HG02678 (cell line): ENCODE data around the gene DBT.
"Not testable (repeated sequence)": the region's sequence is repeated elsewhere in the genome, so short reads cannot be mapped to it uniquely, and the experiment has no call there.

ENCODE experiments used
- ATAC-seq: cut with Tn5 transposase; IDR thresholded peaks from one replicate; pipeline ENCODE4 v1.9.1; 2021; ENCODE audit warnings: mild to moderate bottlenecking, moderate library complexity; ENCODE audit not compliant: unreplicated experiment

Gene DBT

DNA sequence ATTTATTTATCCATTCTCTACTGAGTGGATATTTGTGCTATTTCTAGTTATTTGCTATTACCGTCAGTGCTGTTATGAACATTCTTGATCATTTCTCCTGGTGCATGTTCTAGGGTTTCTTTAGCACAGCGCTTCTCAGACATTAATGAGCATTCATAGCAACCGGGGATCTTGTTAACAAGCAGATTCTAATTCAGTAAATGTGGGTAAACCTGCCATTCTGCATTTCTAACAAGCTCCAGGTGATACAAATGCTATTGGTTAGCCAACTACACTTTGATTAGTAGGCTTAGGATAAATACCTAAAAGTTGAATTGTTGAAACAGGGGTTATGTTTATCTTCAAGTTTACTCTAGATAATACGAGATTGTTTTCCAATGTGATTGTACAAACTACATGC is 3.3 kb upstream of the DBT start:
- ATAC-seq: no peak

DNA sequence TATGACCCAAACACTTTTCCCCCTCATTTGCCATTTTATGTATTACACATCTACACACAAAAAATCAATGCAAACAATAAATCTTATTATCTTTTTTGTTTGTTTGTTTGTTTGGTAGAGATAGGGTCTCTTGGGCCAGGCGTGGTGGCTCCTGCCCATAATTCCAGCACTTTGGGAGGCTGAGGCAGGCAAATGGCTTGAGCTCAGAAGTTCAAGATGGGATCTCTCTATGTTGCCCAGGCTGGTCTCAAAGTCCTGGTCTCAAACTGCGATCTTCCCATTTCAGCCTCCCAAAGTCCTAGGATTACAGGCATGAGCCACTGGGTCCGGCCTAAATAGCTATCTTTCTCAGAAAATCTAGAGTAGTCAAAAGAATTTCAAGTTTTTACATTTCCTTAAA is 1.2 kb upstream of the DBT start:
- ATAC-seq: no peak

DNA sequence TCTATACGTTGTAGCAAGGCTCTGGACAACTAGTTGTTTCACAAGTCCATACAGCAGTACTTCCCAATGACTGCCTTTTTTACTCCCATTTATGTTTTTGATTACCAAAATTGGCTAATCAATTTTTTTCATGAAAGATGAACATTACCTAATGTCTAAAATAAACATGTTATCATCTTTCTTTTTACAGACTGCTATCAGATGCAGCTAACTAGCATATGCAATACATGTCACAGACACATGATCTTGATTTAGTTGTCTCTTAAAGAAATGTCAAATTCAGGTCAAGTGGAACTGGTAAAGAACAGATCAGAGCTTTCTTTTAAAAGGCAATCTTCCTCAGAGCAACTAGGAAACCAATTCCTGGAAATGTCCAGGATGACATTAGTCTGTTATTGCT is 630 bp upstream of the DBT start:
- no peak for ATAC-seq

DNA sequence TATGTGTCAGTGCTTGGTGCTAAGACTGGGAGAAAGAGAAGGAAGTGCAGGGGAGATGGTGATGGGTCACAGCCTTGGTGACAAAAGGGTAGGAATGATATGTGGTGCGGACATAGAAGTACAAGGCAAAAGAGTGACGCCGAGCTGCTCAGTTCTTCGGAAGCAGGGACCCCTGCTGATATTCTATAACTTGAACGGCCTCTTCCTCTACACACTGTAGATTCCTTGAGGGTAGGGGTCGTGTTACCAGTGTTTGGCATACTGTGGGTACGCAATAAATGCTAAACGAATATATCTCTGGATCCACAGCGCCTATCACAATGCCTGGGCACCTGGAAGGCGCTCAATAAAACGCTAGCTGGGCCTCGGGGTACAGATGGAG is 488 bp downstream of the DBT start:
- ATAC-seq: no peak

DNA sequence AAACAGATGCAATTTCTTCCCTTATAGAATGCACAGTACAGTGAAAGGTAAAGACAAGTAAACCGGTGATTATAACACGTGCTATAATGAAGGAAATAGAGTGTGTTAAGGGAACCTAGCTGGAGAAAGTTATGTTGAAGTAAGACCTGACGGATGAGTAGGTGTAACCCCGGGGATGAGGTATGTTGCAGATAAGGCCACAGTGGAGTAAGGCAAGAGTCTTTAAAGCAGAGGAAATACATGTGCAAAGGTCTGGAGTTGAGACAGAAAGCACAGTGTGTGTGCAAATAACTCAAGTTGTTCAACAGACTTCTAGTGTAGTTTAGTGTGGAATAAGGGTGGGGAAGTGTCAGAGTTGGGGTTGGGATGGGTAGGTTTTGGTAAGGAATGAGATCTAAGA is 2.9 kb downstream of the DBT start:
- ATAC-seq: no peak

DNA sequence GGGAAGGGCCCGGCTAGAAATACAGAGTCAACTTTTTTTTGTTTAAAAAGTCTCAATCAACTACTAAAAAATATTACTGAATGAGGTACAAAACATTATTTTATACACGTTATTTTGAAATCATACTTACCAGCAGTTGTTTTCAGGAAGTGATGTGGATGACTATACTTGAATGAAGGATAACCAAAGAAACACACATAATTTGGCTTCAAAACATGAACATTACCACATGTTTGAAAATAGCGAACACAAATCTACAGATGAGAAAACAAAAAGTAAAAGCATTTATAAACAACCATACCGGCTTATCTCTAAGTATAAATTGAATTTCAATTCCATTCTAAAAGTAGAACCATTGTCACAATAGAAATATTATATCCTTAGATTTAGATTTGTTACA is 9.0 kb downstream of the DBT start:
- no peak for ATAC-seq

DNA sequence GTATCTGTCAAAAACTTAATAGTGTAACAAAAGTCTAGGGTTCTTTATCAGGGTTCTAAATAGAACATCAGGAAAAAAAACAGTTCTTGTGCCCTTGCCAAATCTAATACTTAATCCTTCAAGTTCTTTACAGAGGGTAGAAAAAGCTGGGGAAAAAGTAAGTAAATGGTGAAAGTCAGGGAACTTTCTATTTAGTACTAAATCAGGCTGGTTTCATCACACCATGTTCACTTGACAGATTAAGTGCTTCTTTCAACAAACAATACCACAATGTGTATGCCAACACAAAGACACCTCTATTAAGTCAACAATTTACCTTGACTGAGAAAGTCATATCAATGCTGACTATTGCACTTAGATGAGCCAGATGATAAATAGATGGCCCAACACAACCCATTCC is 9.7 kb downstream of the DBT start:
- ATAC-seq: no peak

DNA sequence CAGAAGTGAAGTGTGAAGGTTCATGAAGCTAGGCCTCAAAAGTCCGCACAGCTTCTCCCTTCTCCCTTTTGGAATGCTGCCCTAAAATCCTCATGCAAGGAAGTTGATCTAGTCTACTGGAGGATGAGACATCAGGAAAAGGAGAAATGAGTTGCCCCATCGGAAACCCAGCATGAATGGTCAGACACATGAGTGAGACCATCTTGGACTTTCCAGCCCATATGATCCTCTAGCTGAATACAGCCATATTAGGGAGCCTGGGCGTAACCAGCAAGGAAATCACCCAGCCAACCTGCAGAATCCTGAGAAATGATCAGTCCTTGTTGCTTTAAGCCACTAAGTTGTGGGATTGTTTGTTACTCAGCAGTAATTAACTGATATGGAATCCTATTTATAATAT is 12.5 kb downstream of the DBT start:
- no peak for ATAC-seq

DNA sequence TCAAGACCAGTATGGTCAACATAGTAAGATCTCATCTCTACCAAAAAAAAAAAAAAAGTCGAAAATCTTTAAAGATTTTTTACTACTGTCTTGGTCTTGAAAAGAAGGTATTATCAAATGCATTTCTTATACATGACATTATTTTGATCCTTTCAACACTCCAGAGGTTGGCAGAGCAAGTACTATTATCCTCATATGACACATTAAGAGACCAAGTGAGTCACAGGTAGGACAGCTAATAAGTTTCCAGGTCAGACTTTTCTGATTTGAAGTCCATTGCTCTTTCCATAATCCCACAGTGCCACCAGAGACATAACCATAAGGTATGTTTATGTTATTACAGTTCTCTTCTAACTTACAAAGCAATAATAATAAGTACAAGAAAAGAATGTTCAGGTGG is 15.2 kb downstream of the DBT start:
- ATAC-seq: no peak

DNA sequence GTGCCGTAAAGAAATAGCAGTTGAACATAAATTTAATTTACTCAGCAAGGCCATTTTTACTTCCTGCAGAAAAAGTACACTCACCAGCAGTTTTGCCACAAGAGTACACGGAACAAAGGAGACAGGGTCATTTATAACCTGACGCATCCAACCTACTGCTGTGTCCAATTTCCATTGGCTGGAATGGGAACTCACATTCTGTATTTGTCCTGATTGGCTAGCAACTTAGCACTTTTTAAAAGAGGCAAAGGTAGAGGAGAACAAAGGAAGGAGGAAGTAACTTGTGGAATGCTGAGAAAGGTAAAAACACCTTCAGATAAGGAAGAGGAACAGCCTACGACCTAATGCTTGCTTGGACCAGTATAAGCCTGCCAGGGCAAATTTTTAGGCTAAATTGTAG is 16.1 kb downstream of the DBT start:
- ATAC-seq: not testable (repeated sequence)

DNA sequence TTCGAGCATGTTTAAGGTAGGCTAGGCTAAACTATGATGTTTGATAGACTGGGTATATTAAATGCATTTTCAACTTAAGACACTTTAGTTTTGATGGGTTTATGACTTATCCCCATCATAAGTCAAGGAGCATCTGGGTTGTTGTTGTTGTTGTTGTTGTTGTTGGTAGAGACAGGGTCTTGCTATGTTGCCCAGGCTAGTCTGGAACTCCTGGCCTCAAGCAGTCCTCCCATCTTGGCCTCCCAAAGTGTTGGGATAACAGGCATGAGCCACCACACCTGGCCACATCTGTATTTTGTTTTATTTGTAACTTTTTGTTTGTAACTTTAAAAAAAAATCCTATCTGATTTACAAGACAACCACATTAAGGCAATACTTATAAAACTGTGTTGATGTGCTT is 17.5 kb downstream of the DBT start:
- no peak for ATAC-seq

DNA sequence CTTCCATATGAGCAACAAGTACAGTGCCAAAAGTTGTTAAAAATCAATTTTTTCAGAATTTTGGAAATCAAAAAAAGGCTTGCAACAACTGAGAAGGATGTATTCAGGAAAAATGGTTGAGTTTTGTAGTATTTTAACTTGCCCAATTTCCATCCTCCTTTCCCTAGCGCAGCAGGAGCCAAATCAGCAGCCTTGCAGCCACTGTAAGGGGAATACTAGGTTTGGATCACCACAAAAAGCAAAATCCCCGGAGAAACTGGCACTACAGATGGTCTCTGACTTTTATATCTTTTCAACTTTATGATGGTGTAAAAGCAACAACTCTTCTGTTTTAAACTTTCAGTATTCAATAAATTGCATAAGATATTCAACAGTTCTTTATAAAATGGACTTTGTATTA is 17.9 kb downstream of the DBT start:
- ATAC-seq: no peak

DNA sequence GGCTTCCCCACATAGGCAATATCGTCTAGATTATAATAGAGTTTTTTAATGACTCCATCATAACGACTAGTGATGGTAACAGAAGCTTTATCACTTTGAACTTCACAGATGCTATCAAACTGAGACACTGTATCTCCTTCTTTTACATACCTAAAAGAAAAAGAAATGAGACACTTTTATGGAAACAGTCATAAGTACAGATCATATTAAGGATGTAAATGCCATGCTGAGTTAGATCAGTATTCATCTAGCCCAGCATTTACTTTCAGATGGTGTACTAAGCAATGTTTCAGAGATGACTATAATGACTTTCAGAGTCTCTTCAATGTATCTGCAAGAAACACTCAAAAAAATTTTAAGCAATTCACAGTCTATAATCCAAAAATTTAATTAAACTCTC is 18.9 kb downstream of the DBT start:
- ATAC-seq: no peak

DNA sequence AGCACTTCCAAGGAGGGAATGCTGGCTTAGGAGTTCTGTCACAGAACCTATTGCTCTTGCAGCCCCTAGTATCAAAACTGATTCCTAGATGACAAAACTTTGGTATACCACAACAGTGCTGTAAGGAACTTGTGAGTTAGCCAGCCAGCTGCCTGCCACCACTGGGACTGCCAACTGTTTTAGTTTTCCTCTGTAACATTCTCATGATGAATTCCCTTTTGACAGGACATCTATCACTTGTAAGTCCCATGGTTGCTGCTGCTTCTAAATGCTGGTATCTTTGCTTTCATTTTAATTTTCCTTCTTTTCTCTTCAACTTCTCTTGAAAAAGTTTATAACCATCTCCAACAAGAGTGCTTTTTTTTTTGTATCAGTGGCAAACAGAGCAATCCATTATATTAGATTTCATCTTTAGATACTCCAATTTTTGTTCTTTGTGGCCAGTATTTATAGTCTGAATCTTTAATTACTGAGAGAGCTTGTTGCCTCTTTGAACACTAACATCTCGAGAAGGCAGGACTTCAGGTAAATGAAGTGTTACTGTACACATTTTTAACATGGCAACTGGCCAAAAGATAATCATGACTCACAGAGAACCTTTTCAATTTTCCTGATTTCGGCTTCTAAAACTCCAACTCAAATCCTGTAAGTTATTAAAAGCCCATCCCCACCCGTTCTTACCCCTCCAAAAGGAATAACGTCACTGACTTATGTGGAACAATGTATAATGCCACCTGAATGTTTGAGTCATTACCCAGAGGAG is 19.8 kb downstream of the DBT start:
- ATAC-seq: no peak

DNA sequence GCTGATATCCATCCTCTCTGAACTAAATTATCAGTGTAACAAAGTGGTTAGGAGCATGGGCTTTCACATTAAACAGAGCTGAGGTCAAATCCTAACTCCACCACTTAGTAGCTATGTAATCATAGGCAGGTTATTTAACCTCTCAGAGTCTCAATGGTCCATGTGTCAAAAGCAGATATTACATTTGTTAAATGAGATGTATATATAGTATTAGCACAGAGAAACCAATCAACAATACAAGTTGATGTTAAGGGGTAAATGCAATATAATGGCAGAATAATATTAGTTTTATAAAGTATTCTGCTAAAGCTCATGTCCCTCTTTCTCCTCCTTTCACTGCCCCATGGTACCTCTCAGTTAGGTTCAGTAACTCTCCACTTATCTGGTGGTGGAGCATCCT is 27.2 kb downstream of the DBT start:
- ATAC-seq: no peak

DNA sequence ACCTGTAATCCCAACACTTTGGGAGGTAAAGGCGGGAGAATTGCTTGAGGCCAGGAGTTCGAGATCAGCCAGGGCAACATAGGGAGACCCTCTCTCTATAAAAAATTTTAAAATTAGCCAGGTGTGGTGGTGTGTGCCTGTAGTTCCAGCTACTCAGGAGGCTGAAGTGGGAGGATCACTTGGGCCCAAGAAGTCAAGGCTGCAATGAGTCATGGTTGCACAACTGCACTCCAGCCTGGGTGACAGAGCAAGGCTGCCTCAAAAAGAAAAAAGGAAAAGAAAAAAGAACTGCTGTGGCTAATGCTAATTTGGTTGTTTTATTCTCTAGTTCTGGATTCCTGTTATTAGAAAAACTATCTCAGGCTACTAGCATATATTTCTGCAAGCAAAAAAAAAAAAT is 29.8 kb downstream of the DBT start:
- ATAC-seq: no peak

DNA sequence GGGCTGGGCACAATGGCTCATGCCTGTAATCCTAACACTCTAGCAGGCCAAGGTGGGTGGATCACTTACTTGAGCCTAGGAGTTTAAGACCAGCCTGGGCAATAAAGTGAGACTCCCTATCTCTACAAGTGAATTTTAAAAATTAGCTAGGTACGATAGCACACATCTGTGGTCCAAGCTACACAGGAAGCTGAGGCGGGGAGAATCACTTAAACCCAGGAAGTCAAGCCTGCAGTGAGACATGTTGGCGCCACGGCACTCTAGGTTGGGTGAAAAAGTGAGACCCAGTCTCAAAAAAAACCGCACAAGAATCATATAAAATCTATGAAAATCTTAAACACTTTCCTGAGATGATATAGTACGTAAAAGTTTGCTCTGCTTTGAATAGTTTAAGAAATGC is 30.2 kb downstream of the DBT start:
- no peak for ATAC-seq

DNA sequence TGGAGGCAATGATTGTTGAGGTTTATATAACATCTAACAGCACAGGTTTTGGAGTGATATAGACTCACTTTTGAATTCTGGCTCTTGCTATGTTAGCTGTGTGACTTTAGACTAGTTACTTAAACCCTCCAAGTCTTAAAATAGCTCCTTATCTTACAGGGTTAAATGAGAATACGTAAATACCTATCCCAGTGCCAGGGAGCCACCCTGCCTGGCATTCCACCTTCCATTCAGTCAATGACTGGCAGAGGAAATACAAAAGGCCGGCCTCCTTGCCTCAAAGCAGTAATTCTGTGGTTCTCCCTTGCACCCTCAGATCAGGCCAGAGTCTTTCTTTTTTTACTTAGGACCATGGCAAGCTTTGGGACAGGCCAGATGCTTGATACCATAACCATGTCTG is 31.8 kb downstream of the DBT start:
- ATAC-seq: no peak

DNA sequence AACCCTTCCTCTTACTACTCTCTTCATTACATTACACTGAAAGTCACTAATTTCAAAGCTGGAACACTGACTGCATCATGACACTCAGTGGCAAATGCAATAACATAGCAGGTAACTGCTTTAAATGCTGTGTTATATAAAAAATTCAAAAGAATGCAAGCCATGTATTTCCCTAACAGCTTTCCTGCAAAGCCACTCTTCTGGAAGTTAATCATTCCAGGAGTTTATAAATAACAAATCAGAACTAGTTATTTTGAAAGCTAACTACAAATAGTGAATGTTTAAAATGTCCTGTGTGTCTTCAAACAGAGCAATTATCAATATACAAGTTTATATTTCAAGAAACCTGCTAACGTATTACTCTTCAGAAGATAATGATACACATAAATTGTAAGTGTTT is 34.5 kb downstream of the DBT start:
- ATAC-seq: no peak

DNA sequence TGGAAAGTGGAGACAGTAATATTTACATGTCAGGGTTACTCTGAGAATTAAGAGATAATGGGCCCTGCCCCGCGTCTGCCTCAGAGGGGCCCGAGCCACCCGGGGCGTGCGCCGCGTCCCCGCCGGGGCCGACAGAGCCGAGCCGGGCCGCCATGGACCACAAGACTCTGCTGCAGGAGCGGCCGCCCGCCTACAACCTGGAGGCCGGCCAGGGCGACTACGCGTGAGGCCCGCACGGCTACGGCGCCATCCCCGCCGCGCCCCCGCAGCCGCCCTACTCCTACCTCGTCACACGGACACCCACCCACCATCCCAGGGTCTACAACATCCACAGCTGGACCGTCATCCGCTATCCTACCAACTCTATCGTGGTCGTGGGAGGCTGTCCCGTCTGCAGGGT is 36.5 kb downstream of the DBT start:
- no peak for ATAC-seq

DNA sequence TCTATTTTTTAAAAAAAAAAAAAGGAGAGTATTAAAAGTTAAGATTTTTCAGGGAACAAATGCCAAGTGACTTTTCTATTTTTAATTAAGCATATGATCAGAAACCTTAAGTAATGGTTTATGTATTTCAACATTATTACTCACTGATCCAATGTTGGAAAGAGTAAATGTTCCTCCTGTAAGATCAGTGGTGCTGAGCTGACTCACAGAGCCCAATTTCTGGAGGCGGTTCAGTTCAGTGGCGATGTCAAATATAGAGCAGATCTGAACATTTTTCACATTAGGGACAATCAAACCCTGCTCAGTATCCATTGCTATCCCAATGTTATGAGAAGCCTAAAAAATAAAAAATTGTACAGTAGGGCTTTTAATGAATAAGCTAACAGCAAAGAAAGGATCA is 43.3 kb downstream of the DBT start:
- ATAC-seq: no peak

DNA sequence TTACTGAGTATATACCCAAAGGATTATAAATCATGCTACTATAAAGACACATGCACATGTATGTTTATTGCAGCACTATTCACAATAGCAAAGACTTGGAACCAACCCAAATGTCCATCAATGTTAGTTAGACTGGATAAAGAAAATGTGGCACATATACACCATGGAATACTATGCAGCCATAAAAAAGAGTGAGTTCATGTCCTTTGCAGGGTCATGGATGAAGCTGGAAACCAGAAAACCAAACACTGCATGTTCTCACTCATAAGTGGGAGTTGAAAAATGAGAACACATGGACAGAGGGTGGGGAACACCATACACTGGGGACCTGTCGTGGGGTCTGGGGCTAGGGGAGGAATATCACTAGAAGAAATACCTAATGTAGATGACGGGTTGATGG is 44.0 kb downstream of the DBT start:
- not testable (repeated sequence) for ATAC-seq

DNA sequence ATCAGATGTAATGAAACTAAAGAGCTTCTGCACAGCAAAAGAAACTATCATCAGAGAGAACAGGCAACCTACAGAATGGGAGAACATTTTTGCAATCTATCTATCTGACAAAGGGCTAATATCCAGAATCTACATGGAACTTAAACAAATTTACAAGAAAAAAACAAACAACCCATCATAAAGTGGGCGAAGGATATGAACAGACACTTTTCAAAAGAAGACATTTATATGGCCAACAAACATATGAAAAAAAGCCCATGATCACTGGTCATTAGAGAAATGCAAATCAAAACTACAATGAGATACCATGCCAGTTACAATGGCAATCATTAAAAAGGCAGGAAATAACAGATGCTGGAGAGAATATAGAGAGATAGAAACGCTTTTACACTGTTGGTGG is 44.5 kb downstream of the DBT start:
- not testable (repeated sequence) for ATAC-seq
